ENCODE data around the gene RTN1.

Gene RTN1

DNA sequence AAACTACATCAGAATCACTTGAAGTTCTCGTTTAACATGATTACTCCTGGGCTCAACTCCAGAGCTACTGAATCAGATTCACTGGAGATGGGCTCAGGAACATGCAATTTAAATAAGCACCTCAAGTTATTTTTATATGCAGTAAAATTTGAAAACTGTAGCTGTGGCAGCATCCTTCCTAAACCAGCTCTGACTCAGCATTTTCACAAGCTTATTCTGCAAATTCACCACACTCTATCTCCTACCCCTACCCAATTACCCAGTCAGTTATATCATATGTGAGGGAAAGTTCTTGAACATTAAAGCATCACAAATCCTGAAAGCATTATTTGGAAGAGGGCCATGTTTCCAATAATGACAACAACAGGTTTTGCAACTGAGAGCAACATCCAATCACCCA lies 25.1 kb upstream of the RTN1 start:
- no peak overlapping the region for H3K27ac ChIP-seq (ENCODE audit: low read length)
- no peak overlapping the region for H3K9ac ChIP-seq (ENCODE audit: low read length)
- H3K4me3 ChIP-seq (ENCODE audit: low read length) = no peak overlapping the region
- no peaks in the 10 kb centered on the region for H3K4me1 ChIP-seq (ENCODE audit: control insufficient read depth, low read depth, low read length)
- no peaks in the 10 kb centered on the region for H3K27me3 ChIP-seq (ENCODE audit: control insufficient read depth, insufficient read depth, low read length)
- no peaks in the 10 kb centered on the region for H3K36me3 ChIP-seq (ENCODE audit: control insufficient read depth, low read depth, low read length)
- no peaks in the 10 kb centered on the region for H3K9me3 ChIP-seq (ENCODE audit: control insufficient read depth, low read depth, low read length)

DNA sequence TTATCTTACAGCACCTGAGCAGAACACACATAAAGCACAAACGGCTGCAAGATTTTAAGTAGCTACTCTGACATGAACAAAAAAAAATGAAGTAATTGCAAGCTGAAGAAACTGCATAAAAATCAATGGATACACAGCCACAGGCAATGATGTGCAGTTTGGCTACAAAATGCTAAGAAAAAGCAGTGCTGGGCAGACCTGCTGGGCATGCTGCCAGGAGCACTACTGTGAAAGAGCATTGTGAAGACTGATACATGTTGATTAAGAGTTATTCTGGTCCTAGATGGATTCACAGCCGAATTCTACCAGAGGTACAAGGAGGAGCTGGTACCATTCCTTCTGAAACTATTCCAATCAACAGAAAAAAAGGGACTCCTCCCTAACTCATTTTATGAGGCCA lies 20.1 kb upstream of the RTN1 start:
- H3K4me1 ChIP-seq (ENCODE audit: control insufficient read depth, low read depth, low read length) = no peaks in the 10 kb centered on the region
- H3K9ac ChIP-seq (ENCODE audit: low read length) = no peak overlapping the region
- no peaks in the 10 kb centered on the region for H3K9me3 ChIP-seq (ENCODE audit: control insufficient read depth, low read depth, low read length)
- H3K36me3 ChIP-seq (ENCODE audit: control insufficient read depth, low read depth, low read length) = no peaks in the 10 kb centered on the region
- no peaks in the 10 kb centered on the region for H3K27me3 ChIP-seq (ENCODE audit: control insufficient read depth, insufficient read depth, low read length)
- no peak overlapping the region for H3K4me3 ChIP-seq (ENCODE audit: low read length)
- H3K27ac ChIP-seq (ENCODE audit: low read length) = no peak overlapping the region

- no peak overlapping the region for H3K4me3 ChIP-seq (ENCODE audit: low read length)
- no peaks in the 10 kb centered on the region for H3K27me3 ChIP-seq (ENCODE audit: control insufficient read depth, insufficient read depth, low read length)
- no peak overlapping the region for H3K9ac ChIP-seq (ENCODE audit: low read length)
- no peaks in the 10 kb centered on the region for H3K4me1 ChIP-seq (ENCODE audit: control insufficient read depth, low read depth, low read length)
- H3K27ac ChIP-seq (ENCODE audit: low read length) = no peak overlapping the region
- H3K36me3 ChIP-seq (ENCODE audit: control insufficient read depth, low read depth, low read length) = no peaks in the 10 kb centered on the region
- H3K9me3 ChIP-seq (ENCODE audit: control insufficient read depth, low read depth, low read length) = no peaks in the 10 kb centered on the region
Observed at GRCh38 chr14:59882957-59883356, 12.4 kb upstream of the RTN1 start.

GRCh38 chr14:59871166-59871495 lies 555 bp upstream of the RTN1 start:
- H3K27me3 ChIP-seq (ENCODE audit: control insufficient read depth, insufficient read depth, low read length) = peaks cover 53% of the 10 kb centered on the region
- H3K27ac ChIP-seq (ENCODE audit: low read length) = no peak overlapping the region
- H3K9me3 ChIP-seq (ENCODE audit: control insufficient read depth, low read depth, low read length) = no peaks in the 10 kb centered on the region
- H3K4me3 ChIP-seq (ENCODE audit: low read length) = peak overlapping the region; percentile 71
- H3K36me3 ChIP-seq (ENCODE audit: control insufficient read depth, low read depth, low read length) = no peaks in the 10 kb centered on the region
- peaks cover 5% of the 10 kb centered on the region for H3K4me1 ChIP-seq (ENCODE audit: control insufficient read depth, low read depth, low read length)
- H3K9ac ChIP-seq (ENCODE audit: low read length) = no peak overlapping the region

DNA sequence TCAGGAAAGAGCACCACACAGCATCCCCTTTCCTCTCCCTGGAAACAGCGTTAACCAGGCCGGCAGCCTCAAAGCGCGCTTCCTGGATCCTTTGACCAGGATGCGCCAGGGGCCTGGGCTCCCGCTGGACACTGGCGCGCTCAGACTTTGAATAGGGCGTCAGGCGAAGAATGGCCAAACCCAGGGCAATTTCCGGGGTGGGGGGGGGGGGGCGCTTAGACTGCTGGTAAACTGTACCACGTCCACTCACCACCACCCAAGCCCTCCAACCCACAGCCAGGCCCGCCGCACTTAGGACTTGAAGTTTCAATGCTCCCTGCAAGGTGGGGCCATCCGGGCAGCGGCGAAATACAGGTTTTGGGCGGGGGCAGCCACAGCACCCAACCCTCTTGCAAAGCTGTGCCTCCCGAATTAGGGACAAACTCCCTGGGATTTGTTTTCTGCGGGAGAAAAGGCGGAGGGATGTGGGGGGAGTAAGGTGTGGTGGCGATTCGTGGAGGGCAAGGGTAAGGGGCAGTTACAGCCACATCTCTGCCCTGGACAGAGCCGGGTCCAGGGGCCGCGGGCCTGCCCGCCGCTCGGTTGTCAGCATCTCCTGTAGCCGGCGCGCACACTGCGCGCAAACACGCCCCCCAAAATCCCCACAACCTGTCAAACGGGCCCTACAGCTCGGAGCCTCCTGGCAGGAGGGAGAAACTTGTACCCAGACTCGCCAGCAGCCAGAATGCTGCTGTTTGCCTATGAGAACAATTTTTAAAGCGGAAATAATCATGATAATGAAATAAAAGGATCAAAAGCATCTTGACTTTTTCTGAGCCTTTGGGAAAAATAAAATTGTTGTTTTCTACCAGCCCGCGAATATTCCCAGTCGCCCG lies 958 bp downstream of the RTN1 start:
- Histone ChIP-seq H3K9ac (ENCODE audit: low read length) (no peak overlapping the region), H3K27ac (ENCODE audit: low read length) (no peak overlapping the region), H3K4me3 (ENCODE audit: low read length) (peak overlapping the region; percentile 71), H3K27me3 (ENCODE audit: control insufficient read depth, insufficient read depth, low read length) (peaks cover 53% of the 10 kb centered on the region), H3K9me3 (ENCODE audit: control insufficient read depth, low read depth, low read length) (no peaks in the 10 kb centered on the region), H3K36me3 (ENCODE audit: control insufficient read depth, low read depth, low read length) (no peaks in the 10 kb centered on the region), H3K4me1 (ENCODE audit: control insufficient read depth, low read depth, low read length) (peaks cover 5% of the 10 kb centered on the region)

DNA sequence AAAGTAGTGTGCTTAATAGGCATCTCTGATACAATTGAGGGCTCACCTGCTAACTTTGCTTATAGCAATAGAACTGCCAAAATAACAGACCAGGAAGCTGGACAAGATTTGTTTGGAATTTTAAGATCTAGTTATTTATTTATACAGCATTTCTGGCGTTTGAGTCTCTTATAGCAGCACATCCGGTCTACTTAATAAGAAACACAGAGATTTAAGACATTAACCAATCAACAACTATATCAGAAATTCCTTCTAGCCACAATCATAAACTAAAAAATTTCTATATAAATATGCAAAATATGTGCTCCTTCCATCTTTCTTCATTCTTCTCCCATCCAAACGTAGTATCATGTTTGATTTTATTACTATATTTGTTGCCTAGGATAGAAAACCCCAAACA lies 2.6 kb downstream of the RTN1 start:
- Histone ChIP-seq H3K4me3 (ENCODE audit: low read length) (no peak overlapping the region), H3K27ac (ENCODE audit: low read length) (no peak overlapping the region), H3K9me3 (ENCODE audit: control insufficient read depth, low read depth, low read length) (no peaks in the 10 kb centered on the region), H3K27me3 (ENCODE audit: control insufficient read depth, insufficient read depth, low read length) (peaks cover 50% of the 10 kb centered on the region), H3K9ac (ENCODE audit: low read length) (no peak overlapping the region), H3K36me3 (ENCODE audit: control insufficient read depth, low read depth, low read length) (no peaks in the 10 kb centered on the region), H3K4me1 (ENCODE audit: control insufficient read depth, low read depth, low read length) (peaks cover 5% of the 10 kb centered on the region)

GRCh38 chr14:59863806-59864525 lies 6.6 kb downstream of the RTN1 start:
- Histone ChIP-seq H3K9ac (ENCODE audit: low read length) (no peak overlapping the region), H3K4me3 (ENCODE audit: low read length) (no peak overlapping the region)

DNA sequence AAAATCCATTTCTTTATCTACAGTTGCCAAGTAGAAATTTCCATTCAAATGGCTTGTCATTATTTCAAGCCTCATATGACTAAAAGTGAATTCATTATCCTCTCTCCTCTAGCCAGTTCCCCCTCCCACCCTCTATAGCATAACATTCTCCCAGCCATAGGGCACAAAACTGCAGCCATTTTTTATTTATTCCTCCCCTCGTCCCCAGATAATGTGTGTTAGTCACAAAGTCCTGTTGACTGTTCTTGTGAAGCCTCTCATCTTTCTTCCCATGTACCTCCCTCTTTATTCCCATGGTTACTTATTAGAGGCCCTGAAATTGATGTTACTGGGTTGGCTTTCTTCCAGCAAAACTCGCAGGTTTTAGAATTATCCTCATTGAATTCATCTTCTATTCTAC lies 13.2 kb downstream of the RTN1 start:
- no peak overlapping the region for H3K27ac ChIP-seq (ENCODE audit: low read length)
- no peaks in the 10 kb centered on the region for H3K4me1 ChIP-seq (ENCODE audit: control insufficient read depth, low read depth, low read length)
- peaks cover 6% of the 10 kb centered on the region for H3K9me3 ChIP-seq (ENCODE audit: control insufficient read depth, low read depth, low read length)
- H3K9ac ChIP-seq (ENCODE audit: low read length) = no peak overlapping the region
- no peaks in the 10 kb centered on the region for H3K36me3 ChIP-seq (ENCODE audit: control insufficient read depth, low read depth, low read length)
- H3K4me3 ChIP-seq (ENCODE audit: low read length) = no peak overlapping the region
- H3K27me3 ChIP-seq (ENCODE audit: control insufficient read depth, insufficient read depth, low read length) = no peaks in the 10 kb centered on the region

More at GRCh38 chr14:59863806-59864525, 6.6 kb downstream of the RTN1 start:
- peaks cover 12% of the 10 kb centered on the region for H3K27me3 ChIP-seq (ENCODE audit: control insufficient read depth, insufficient read depth, low read length)
- no peaks in the 10 kb centered on the region for H3K36me3 ChIP-seq (ENCODE audit: control insufficient read depth, low read depth, low read length)
- H3K27ac ChIP-seq (ENCODE audit: low read length) = no peak overlapping the region
- no peaks in the 10 kb centered on the region for H3K4me1 ChIP-seq (ENCODE audit: control insufficient read depth, low read depth, low read length)
- peaks cover 6% of the 10 kb centered on the region for H3K9me3 ChIP-seq (ENCODE audit: control insufficient read depth, low read depth, low read length)

- Histone ChIP-seq H3K9me3 (ENCODE audit: control insufficient read depth, low read depth, low read length) (no peaks in the 10 kb centered on the region), H3K4me3 (ENCODE audit: low read length) (no peak overlapping the region), H3K9ac (ENCODE audit: low read length) (no peak overlapping the region), H3K27me3 (ENCODE audit: control insufficient read depth, insufficient read depth, low read length) (no peaks in the 10 kb centered on the region), H3K4me1 (ENCODE audit: control insufficient read depth, low read depth, low read length) (no peaks in the 10 kb centered on the region), H3K36me3 (ENCODE audit: control insufficient read depth, low read depth, low read length) (no peaks in the 10 kb centered on the region), H3K27ac (ENCODE audit: low read length) (no peak overlapping the region)
Observed at GRCh38 chr14:59852350-59852749, 18.2 kb downstream of the RTN1 start.

DNA sequence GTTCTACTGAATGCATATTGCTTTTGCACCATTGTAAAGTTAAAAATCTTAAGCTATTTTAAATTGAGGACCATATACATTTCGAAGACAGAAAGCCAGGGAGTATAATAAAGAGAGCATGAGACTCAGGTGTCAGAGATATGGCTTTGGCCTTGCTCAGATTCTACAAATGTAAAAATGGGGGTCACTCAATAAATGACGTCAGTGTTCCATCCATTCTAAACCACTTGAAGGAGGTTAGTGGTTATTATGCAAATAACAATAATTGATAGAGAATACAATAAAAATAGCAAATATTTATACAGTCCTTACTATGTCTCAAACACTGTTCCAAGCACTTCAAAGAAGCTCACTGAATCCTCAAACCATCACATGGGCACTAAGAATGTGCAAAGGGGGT lies 20.1 kb downstream of the RTN1 start:
- no peak overlapping the region for H3K9ac ChIP-seq (ENCODE audit: low read length)
- no peak overlapping the region for H3K4me3 ChIP-seq (ENCODE audit: low read length)
- no peaks in the 10 kb centered on the region for H3K4me1 ChIP-seq (ENCODE audit: control insufficient read depth, low read depth, low read length)
- H3K27ac ChIP-seq (ENCODE audit: low read length) = no peak overlapping the region
- no peaks in the 10 kb centered on the region for H3K36me3 ChIP-seq (ENCODE audit: control insufficient read depth, low read depth, low read length)
- H3K27me3 ChIP-seq (ENCODE audit: control insufficient read depth, insufficient read depth, low read length) = no peaks in the 10 kb centered on the region
- no peaks in the 10 kb centered on the region for H3K9me3 ChIP-seq (ENCODE audit: control insufficient read depth, low read depth, low read length)

GRCh38 chr14:59849411-59850130 lies 21.0 kb downstream of the RTN1 start:
- Histone ChIP-seq H3K9me3 (ENCODE audit: control insufficient read depth, low read depth, low read length) (no peaks in the 10 kb centered on the region), H3K27ac (ENCODE audit: low read length) (no peak overlapping the region), H3K4me3 (ENCODE audit: low read length) (no peak overlapping the region), H3K4me1 (ENCODE audit: control insufficient read depth, low read depth, low read length) (no peaks in the 10 kb centered on the region), H3K36me3 (ENCODE audit: control insufficient read depth, low read depth, low read length) (no peaks in the 10 kb centered on the region), H3K27me3 (ENCODE audit: control insufficient read depth, insufficient read depth, low read length) (no peaks in the 10 kb centered on the region), H3K9ac (ENCODE audit: low read length) (no peak overlapping the region)
